ENCODE measurements around the gene DCDC1. TPM values are rescaled to one million over a fixed set of nuclear protein-coding genes. Genes with fewer than 3 reads are reported as not detected.

Gene DCDC1
- total RNA-seq, 6 experiments from 2014 or later = not detected

DNA sequence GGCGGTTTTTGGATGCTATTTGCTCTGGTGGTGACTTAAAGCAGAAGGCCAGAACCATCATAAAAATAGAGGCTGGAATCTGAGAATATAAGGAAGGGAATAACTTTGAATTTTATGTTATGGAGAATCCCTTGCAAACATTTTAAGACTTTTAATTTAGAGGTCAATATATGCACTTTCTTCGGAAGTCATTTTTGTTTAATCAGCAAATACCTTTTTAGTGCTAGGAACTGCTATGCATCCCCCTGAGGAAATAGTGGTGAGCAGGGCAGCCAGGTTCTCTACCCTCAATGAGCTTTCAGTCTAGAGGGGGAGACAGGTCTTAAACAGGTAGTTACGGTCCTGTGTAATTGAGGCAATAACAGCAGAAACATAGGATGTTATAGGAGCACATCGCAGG is 516.9 kb downstream of the DCDC1 start:
- Mint-ChIP-seq H3K27ac (no peak overlapping the region), H3K4me3 (no peak overlapping the region), H3K4me1 (ENCODE audit: low read depth) (no peaks in the 10 kb centered on the region), H3K36me3 (ENCODE audit: low read depth) (no peaks in the 10 kb centered on the region), H3K9me3 (peaks cover 40% of the 10 kb centered on the region), H3K27me3 (ENCODE audit: insufficient read depth) (no peaks in the 10 kb centered on the region; the same call in 1 of the 2 replicates)
- TF ChIP-seq, protein P1, sequence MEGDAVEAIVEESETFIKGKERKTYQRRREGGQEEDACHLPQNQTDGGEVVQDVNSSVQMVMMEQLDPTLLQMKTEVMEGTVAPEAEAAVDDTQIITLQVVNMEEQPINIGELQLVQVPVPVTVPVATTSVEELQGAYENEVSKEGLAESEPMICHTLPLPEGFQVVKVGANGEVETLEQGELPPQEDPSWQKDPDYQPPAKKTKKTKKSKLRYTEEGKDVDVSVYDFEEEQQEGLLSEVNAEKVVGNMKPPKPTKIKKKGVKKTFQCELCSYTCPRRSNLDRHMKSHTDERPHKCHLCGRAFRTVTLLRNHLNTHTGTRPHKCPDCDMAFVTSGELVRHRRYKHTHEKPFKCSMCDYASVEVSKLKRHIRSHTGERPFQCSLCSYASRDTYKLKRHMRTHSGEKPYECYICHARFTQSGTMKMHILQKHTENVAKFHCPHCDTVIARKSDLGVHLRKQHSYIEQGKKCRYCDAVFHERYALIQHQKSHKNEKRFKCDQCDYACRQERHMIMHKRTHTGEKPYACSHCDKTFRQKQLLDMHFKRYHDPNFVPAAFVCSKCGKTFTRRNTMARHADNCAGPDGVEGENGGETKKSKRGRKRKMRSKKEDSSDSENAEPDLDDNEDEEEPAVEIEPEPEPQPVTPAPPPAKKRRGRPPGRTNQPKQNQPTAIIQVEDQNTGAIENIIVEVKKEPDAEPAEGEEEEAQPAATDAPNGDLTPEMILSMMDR (IDR thresholded peaks at IDR 0.05) = no peak
- DNase-seq = no peak

DNA sequence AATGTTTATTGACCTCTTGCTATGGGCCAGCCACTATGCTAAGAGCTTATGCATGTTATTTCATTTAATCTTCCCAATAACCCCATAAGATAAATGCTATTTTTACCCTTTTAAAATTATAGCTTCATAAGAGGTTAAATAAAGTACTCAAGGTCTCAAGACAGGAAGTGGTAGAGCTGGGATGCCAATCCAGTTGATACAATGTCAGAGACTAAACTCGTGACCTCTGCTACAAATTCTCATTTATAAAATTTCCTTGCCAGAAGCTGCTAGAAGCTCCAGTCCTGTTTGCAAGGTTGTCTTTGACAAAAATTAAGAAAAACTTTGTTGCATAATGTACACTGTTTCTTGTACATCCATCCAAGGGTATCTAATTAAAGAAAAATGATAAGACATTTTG is 517.4 kb downstream of the DCDC1 start:
- Mint-ChIP-seq H3K27ac (no peak overlapping the region), H3K9me3 (peaks cover 43% of the 10 kb centered on the region), H3K4me1 (ENCODE audit: low read depth) (no peaks in the 10 kb centered on the region), H3K4me3 (no peak overlapping the region), H3K36me3 (ENCODE audit: low read depth) (no peaks in the 10 kb centered on the region), H3K27me3 (ENCODE audit: insufficient read depth) (no peaks in the 10 kb centered on the region; the same call in 1 of the 2 replicates)
- DNase-seq = no peak
- TF ChIP-seq, protein P1 (IDR thresholded peaks at IDR 0.05) = no peak

DNA sequence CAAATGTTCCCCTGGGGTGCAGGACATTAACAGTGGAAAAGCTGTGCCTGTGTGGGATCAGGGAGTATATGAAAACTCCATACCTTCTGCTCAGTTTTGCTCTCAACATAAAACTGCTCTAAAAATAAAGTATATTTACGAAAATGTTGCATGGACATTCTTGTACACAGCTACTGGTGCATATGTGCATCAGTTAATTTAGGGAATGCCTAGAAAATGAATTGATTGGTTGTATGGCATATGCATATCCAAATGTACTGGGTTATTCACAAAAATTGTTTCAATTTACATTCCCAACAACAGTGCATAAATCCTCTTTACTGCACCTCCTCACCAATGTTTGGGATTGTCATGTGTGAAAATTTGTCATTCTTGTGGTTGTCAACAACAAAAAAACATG is 532.3 kb downstream of the DCDC1 start:
- no peak overlapping the region for H3K27ac Mint-ChIP-seq
- no peak for DNase-seq
- TF ChIP-seq, protein P1 (IDR thresholded peaks at IDR 0.05) = no peak
- no peaks in the 10 kb centered on the region for H3K4me1 Mint-ChIP-seq (ENCODE audit: low read depth)
- no peaks in the 10 kb centered on the region for H3K27me3 Mint-ChIP-seq (ENCODE audit: insufficient read depth)
- peaks cover 38% of the 10 kb centered on the region for H3K9me3 Mint-ChIP-seq
- no peaks in the 10 kb centered on the region for H3K36me3 Mint-ChIP-seq (ENCODE audit: low read depth)
- no peak overlapping the region for H3K4me3 Mint-ChIP-seq

DNA sequence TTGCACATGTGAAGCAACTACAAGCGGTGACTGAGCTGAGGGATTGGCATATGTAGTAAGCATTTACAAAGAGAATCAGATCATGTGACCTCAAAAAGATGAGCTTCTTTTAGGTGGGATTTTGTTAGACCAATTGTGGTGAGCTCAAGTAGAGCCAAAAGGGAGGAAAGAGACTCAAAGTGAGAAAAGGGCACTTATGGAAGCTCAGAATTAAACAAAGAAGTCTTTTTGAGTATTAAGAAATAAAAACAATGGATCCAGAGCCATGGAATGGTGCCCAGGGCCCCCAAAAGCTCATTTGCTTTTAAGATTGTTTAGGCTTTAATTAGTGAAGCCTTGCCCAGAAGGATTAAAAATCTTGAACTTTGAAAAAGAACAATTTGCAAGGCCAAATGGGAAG is 536.7 kb downstream of the DCDC1 start:
- TF ChIP-seq, protein P1 (IDR thresholded peaks at IDR 0.05) = no peak
- H3K27ac Mint-ChIP-seq = no peak overlapping the region
- H3K9me3 Mint-ChIP-seq = peaks cover 46% of the 10 kb centered on the region
- H3K4me3 Mint-ChIP-seq = no peak overlapping the region
- H3K27me3 Mint-ChIP-seq (ENCODE audit: insufficient read depth) = no peaks in the 10 kb centered on the region
- 0 out of 2 replicates have a peak, but pooled peaks cover 5% of the 10 kb centered on the region for H3K36me3 Mint-ChIP-seq (ENCODE audit: low read depth)
- DNase-seq = no peak
- H3K4me1 Mint-ChIP-seq (ENCODE audit: low read depth) = no peaks in the 10 kb centered on the region

DNA sequence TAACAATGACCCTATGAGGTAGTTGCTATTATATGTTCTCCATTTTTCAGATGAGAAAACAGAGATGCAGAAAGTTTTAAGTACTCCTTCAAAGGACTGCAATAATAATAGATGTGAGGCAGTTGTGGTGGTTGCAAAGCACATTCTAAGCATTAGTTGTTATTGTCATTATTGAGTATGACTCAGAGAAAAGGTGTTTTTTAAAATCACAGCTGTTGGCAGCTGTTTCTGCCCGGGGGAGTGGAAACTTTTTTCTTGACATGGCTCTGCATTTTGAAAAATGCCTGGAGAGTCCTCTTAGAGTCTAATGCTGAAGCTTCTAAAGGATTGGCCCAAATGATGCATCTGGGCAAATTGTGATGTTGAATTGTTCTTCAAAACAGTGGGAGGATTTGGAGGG is 538.9 kb downstream of the DCDC1 start:
- Mint-ChIP-seq H3K27ac (no peak overlapping the region), H3K4me1 (ENCODE audit: low read depth) (no peaks in the 10 kb centered on the region), H3K9me3 (peaks cover 59% of the 10 kb centered on the region), H3K36me3 (ENCODE audit: low read depth) (0 out of 2 replicates have a peak, but pooled peaks cover 9% of the 10 kb centered on the region), H3K27me3 (ENCODE audit: insufficient read depth) (no peaks in the 10 kb centered on the region), H3K4me3 (no peak overlapping the region)
- TF ChIP-seq, protein P1 (IDR thresholded peaks at IDR 0.05) = no peak
- DNase-seq = no peak

DNA sequence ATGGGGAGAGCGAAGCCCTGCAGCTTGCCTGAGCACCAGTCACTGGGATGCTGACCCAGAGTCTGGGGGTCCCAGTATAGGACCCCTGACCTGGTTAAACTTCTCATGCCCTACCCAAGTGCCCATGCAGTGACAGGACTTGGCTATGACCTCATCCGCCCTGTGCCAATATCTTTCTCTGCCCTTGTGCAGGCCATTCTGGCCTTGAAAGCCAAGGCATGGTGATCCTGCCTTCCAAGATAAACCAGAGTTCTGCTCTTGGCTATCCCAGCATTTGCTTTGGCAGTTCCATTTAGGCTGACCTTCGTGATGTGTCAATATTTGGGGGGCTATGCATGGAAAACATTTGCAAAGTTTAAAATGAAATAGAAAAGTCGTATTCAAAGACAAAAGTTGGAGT is 542.6 kb downstream of the DCDC1 start:
- no peak for DNase-seq
- Mint-ChIP-seq H3K9me3 (peaks cover 50% of the 10 kb centered on the region), H3K4me1 (ENCODE audit: low read depth) (no peaks in the 10 kb centered on the region), H3K36me3 (ENCODE audit: low read depth) (0 out of 2 replicates have a peak, but pooled peaks cover 9% of the 10 kb centered on the region), H3K4me3 (no peak overlapping the region), H3K27me3 (ENCODE audit: insufficient read depth) (peaks cover 2% of the 10 kb centered on the region; the same call in 1 of the 2 replicates), H3K27ac (no peak overlapping the region)
- TF ChIP-seq, protein P1 (IDR thresholded peaks at IDR 0.05) = no peak
